Tibial nerve (tissue), 4 donors: Measurements from ENCODE around the gene GABBR2. TPM values are rescaled to one million over a fixed set of nuclear protein-coding genes. Genes with fewer than 3 reads are reported as not detected.
"Not testable (repeated sequence)": the region's sequence is repeated elsewhere in the genome, so short reads cannot be mapped to it uniquely, and the experiment has no call there.

Experiments used
- DNase-seq, 2 donors: peaks; one replicate each; pipeline ENCODE4 v3.0.0-alpha.2; 2019; ENCODE audit warnings: low spot score in 2 of 2
- H3K27ac ChIP-seq, 4 donors: fragments of 200-600 bp; sonication (generic) in 3 of 4; one replicate each; pipeline ENCODE4 v1.5.1; 2017 to 2019; ENCODE audit warnings: mild to moderate bottlenecking in 1 of 4
- H3K27me3 ChIP-seq, 2 donors: fragments of 200-600 bp; sonication (generic) in 1 of 2; one replicate each; pipeline versions ENCODE4 v1.5.1 to v1.6.0; 2017 to 2019
- H3K36me3 ChIP-seq, 3 donors: fragments of 200-600 bp; sonication (generic); one replicate each; pipeline ENCODE4 v1.5.1; 2018 to 2019
- H3K4me1 ChIP-seq, 4 donors: fragments of 200-600 bp; sonication (generic) in 3 of 4; one replicate each; pipeline ENCODE4 v1.5.1; 2017 to 2019
- H3K4me3 ChIP-seq, 4 donors: fragments of 200-600 bp; sonication (generic) in 3 of 4; one replicate each; pipeline ENCODE4 v1.5.1; 2017 to 2019; ENCODE audit warnings: mild to moderate bottlenecking in 1 of 4, moderate library complexity in 1 of 4
- H3K9me3 ChIP-seq, 4 donors: fragments of 200-600 bp; sonication (generic) in 3 of 4; one replicate each; pipeline ENCODE4 v1.5.1; 2017 to 2019
- CTCF ChIP-seq, 5 experiments: fragments of 200-600 bp in 3 of 5; fragments of 450-650 bp in 2 of 5; sonication (generic) in 3 of 5; IDR thresholded peaks; one replicate each; pipeline ENCODE4 v1.5.1; 2016 to 2019; ENCODE audit warnings: antibody characterized with exemption in 5 of 5, mild to moderate bottlenecking in 3 of 5, moderate library complexity in 2 of 5
- EP300 ChIP-seq, 2 donors: sonication (generic); formaldehyde crosslinking; IDR thresholded peaks; one replicate each; pipeline ENCODE4 v1.6.1; 2017; ENCODE audit warnings: antibody characterized with exemption in 2 of 2, mild to moderate bottlenecking in 1 of 2
- POLR2A ChIP-seq, 2 donors: fragments of 450-650 bp; IDR thresholded peaks; one replicate each; pipeline ENCODE4 v1.6.1; 2017; ENCODE audit warnings: antibody characterized with exemption in 2 of 2, mild to moderate bottlenecking in 2 of 2, moderate library complexity in 2 of 2
- WGBS, 2 donors: methylation state at CpG; one replicate each; pipeline ENCODE4 v1.1.5; 2018; 5-methylcytosine and 5-hydroxymethylcytosine counted together
- total RNA-seq, 4 donors: library from RNA; depleted of rRNA; stranded (reverse); fragments of >200 nt; gene quantifications; one replicate each; pipeline ENCODE4 v1.1.0, GENCODE V29; 2016

The GABBR2 gene
- total RNA-seq, 4 donors from 2014 or later: 0.20 to 0.22 TPM; not detected in 2

- DNase-seq: no peak
- Histone ChIP-seq H3K27ac (no peak overlapping the region), H3K36me3 (no peaks in the 10 kb centered on the region), H3K4me1 (no peaks in the 10 kb centered on the region), H3K9me3 (no peaks in the 10 kb centered on the region), H3K4me3 (no peak overlapping the region), H3K27me3 (peaks cover 0 to 5% of the 10 kb centered on the region in 2 donors)
- TF ChIP-seq EP300 (IDR thresholded peaks at IDR 0.05) (no peak), POLR2A (IDR thresholded peaks at IDR 0.05) (no peak)
- 73% methylated on average over 4 of the region's 4 CpGs for WGBS, 2 donors
Observed at GRCh38 chr9:98589102-98589501, 119.6 kb downstream of the GABBR2 start.

- H3K27ac ChIP-seq, DNase-seq, H3K36me3 ChIP-seq, H3K4me1 ChIP-seq, H3K4me3 ChIP-seq, H3K9me3 ChIP-seq, H3K27me3 ChIP-seq: not testable (repeated sequence)
- WGBS, 2 donors: 85 to 91% methylated on average over 9 to 10 of the region's 10 CpGs
Observed at GRCh38 chr9:98584853-98585438, 123.8 kb downstream of the GABBR2 start.

- no peaks in the 10 kb centered on the region for H3K27me3 ChIP-seq
- H3K9me3 ChIP-seq: no peaks in the 10 kb centered on the region
- H3K27ac ChIP-seq: no peak overlapping the region
- H3K4me3 ChIP-seq: no peak overlapping the region
- DNase-seq: no peak
- no peaks in the 10 kb centered on the region for H3K4me1 ChIP-seq
- WGBS, 2 donors: 36 to 53% methylated on average over 1 of the region's 1 CpG
- TF ChIP-seq POLR2A (IDR thresholded peaks at IDR 0.05): no peak
- TF ChIP-seq EP300 (IDR thresholded peaks at IDR 0.05): no peak
- no peak for TF ChIP-seq CTCF (IDR thresholded peaks at IDR 0.05)
- H3K36me3 ChIP-seq: no peaks in the 10 kb centered on the region
Observed at GRCh38 chr9:98584059-98584458, 124.7 kb downstream of the GABBR2 start.

- Histone ChIP-seq H3K27ac (no peak overlapping the region), H3K36me3 (no peaks in the 10 kb centered on the region), H3K9me3 (no peaks in the 10 kb centered on the region), H3K27me3 (no peaks in the 10 kb centered on the region), H3K4me3 (no peak overlapping the region), H3K4me1 (no peaks in the 10 kb centered on the region)
- WGBS, 2 donors: 91 to 98% methylated on average over 3 of the region's 3 CpGs
- TF ChIP-seq CTCF (IDR thresholded peaks at IDR 0.05) (no peak), POLR2A (IDR thresholded peaks at IDR 0.05) (no peak), EP300 (IDR thresholded peaks at IDR 0.05) (no peak)
- no peak for DNase-seq
Observed at GRCh38 chr9:98583417-98583816, 125.3 kb downstream of the GABBR2 start.

GRCh38 chr9:98580956-98581355 lies 127.8 kb downstream of the GABBR2 start:
- H3K9me3 ChIP-seq: no peaks in the 10 kb centered on the region
- TF ChIP-seq POLR2A (IDR thresholded peaks at IDR 0.05) (no peak), CTCF (IDR thresholded peaks at IDR 0.05) (no peak), EP300 (IDR thresholded peaks at IDR 0.05) (no peak)
- H3K4me3 ChIP-seq: no peak overlapping the region
- no peaks in the 10 kb centered on the region for H3K36me3 ChIP-seq
- no peak overlapping the region for H3K27ac ChIP-seq
- WGBS, 2 donors: 63 to 70% methylated on average over 11 of the region's 11 CpGs
- no peak for DNase-seq
- no peaks in the 10 kb centered on the region for H3K27me3 ChIP-seq
- H3K4me1 ChIP-seq: no peaks in the 10 kb centered on the region

GRCh38 chr9:98579700-98580099 lies 129.0 kb downstream of the GABBR2 start:
- TF ChIP-seq EP300 (IDR thresholded peaks at IDR 0.05) (no peak), POLR2A (IDR thresholded peaks at IDR 0.05) (no peak), CTCF (IDR thresholded peaks at IDR 0.05) (no peak)
- no peaks in the 10 kb centered on the region for H3K4me1 ChIP-seq
- no peak overlapping the region for H3K27ac ChIP-seq
- no peaks in the 10 kb centered on the region for H3K9me3 ChIP-seq
- H3K4me3 ChIP-seq: no peak overlapping the region
- WGBS, 2 donors: 83 to 87% methylated on average over 2 of the region's 2 CpGs
- H3K27me3 ChIP-seq: no peaks in the 10 kb centered on the region
- no peak for DNase-seq
- no peaks in the 10 kb centered on the region for H3K36me3 ChIP-seq
